Stromal cell of bone marrow (primary cell): ENCODE data around the gene LASP1NB.
A peak's percentile ranks its signal among the peaks of the same experiment; 100 is the strongest.
"Not testable (repeated sequence)": the region's sequence is repeated elsewhere in the genome, so short reads cannot be mapped to it uniquely, and the experiment has no call there.

Experiments used
- DNase-seq: peaks from one replicate; pipeline ENCODE4 v3.0.0-alpha.2; 2012; ENCODE audit warnings: low read depth

LASP1NB gene

GRCh38 chr17:38918129-38918913 is 7.1 kb upstream of the LASP1NB start:
- no peak for DNase-seq

- DNase-seq: no peak
These were observed 6.5 kb upstream of the LASP1NB start for GRCh38 chr17:38918916-38919315.

GRCh38 chr17:38919316-38920078 is 5.9 kb upstream of the LASP1NB start:
- DNase-seq: no peak

GRCh38 chr17:38920374-38921291 is 4.8 kb upstream of the LASP1NB start:
- DNase-seq: no peak

- DNase-seq: no peak
These were observed 3.5 kb upstream of the LASP1NB start for GRCh38 chr17:38921756-38922411.

DNA sequence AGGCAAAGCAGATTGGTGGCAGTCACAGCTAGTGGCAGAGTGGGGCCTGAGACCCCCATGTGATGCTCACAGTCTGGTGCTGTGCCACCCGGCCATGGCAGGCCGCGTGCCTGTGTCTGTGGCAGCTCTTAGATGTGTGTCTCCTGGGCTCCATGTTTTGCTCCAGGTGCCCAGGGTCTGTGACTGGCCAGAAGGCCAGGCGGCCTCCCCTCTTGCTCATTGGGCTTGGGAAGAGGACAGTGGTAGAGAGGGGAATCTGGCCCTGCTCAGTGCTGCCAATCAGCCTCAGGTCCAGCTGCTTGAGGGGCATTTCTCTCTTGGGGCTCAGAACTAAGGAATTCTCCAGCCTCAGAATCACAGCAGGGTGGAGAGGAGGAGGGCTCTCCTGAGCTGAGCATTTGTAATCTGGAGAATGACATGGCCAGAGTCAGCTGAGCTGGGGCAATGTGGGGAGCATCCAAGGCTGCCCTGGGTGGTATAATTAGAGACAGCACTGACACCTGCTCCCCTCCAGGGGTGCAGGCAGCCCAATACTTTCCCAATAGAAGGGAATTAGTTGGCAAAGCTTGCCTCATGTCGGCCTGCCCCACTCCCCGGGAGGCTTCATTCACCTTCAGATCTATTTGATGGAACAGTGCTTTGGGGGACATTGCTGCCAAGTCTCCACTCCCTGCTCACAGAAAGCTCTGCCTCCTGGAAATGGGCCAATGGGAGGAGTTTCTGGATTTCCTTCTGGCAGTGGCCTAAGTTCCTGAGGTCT is 2.7 kb upstream of the LASP1NB start:
- DNase-seq: peak; percentile 38

- no peak for DNase-seq
These were observed 1.1 kb downstream of the LASP1NB start for GRCh38 chr17:38926293-38927070.

GRCh38 chr17:38930782-38931181 is 5.4 kb downstream of the LASP1NB start:
- not testable (repeated sequence) for DNase-seq

DNA sequence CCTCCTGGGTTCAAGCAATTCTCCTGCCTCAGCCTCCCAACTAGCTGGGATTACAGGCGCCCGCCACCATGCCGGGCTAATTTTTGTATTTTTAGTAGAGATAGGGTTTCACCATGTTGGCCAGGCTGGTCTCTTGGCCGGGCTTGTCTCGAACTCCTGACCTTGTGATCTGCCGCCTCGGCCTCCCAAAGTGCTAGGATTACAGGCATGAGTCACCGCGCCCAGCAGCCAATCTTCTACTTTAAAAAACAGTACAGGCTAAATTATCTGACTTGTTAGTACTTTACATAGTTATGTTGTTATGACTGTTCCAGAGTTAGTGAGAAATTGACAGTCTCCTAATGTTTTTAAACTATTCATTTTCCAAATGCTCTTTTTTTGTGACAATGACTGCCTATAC is 8.5 kb downstream of the LASP1NB start:
- not testable (repeated sequence) for DNase-seq

DNA sequence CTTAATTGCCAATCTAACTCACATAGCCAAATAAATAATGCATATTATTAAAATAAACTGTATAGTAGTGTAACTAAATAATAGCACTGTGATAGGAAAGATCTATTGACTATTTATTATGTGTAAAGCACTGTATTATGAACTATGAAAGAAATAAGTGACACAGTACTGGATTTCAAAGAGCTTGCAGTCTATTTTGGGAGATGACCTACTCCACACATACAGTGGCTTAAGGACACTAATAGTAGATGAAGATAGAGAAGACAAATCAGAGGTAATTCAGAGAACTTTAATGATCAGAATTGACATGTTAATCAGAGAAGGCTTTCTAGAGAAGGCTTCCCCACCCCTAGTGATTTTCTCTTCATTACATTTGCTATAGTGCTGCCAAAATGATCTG is 14.6 kb downstream of the LASP1NB start:
- no peak for DNase-seq

- DNase-seq: no peak
These were observed 15.0 kb downstream of the LASP1NB start for GRCh38 chr17:38940404-38940803.

DNA sequence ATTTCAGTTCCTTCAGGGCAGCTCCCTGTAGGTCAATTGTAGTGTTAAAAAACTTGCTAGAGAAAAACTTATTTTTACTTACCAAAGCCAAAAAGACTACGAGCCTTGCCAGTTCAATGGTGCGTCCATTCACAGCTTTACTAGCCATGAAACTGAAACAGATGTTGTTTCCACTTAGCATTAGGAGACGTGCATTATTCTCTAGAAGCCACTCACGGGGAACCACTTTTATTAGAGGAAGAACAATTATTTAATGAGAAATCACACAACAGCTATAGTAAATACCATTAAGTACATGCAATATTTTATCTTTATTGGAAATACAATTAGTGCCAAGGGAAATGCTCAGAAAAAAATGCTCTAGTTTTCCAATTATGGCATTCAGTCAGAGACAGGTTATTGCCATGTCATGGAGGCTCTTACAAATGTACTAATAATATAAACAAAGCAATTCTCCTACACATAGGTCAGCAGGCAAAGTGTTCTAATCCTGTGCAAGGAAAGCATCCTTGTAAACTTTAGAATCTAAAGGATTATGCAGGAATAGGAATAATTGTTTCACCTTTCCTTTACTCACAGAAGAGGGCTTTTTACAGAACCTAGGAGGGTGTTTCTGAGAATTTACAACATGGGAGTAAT is 17.4 kb downstream of the LASP1NB start:
- DNase-seq: no peak

- no peak for DNase-seq
These were observed 18.2 kb downstream of the LASP1NB start for GRCh38 chr17:38943607-38944006.

DNA sequence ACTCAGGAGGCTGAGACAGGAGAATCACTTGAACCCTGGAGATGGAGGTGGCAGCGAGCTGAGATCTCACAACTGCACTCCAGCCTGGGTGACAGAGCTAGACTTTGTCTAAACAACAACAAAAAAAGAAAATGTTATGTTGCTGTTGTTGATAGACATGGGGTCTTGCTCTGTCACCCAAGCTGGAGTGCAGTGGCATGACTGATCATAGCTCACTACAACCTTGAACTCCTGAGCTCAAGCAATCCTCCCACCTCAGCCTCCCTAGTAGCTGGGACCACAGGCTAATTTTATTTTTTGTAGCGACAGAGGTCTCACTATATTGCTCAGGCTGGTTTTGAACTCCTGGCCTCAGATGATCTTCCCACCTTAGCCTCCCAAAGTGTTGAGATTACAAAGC is 21.8 kb downstream of the LASP1NB start:
- DNase-seq: no peak

DNA sequence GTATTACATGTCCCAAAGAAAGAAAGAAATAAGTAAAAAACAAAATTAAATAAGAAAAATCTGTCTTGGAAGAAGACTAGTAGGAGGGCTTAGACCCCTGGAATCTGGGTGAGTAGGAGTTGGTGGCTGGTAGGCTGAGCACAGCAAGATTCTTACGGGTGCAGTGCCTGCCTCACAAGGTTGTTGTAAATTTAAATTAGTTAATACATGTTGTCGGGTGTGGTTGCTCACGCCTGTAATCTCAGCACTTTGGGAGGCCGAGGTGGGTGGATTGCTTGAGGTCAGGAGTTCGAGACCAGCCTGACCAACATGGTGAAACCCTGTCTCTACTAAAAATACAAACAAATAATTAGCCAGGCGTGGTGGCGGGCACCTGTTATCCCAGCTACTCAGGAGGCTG is 28.4 kb downstream of the LASP1NB start:
- not testable (repeated sequence) for DNase-seq

- DNase-seq: no peak
These were observed 32.9 kb downstream of the LASP1NB start for GRCh38 chr17:38958326-38958725.

DNA sequence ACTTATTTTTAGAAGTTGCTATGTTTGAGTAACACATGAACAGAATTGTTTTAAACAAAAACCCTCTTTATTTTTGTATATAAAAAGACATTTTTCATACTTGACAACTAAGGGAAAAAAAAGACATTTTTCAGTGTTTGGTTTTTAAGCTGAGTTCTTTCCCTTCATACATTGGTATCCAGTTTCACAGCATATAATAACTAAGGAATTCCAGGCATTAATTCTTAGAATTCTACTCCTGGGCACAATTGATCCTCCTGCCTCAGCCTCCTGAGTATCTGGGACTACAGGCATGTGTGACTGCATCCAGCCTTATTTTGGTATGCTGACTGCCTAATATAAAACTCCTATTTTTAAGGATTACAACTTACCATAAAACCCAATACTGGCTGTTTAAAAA is 33.3 kb downstream of the LASP1NB start:
- no peak for DNase-seq

- DNase-seq: no peak
These were observed 34.1 kb downstream of the LASP1NB start for GRCh38 chr17:38959508-38959907.

DNA sequence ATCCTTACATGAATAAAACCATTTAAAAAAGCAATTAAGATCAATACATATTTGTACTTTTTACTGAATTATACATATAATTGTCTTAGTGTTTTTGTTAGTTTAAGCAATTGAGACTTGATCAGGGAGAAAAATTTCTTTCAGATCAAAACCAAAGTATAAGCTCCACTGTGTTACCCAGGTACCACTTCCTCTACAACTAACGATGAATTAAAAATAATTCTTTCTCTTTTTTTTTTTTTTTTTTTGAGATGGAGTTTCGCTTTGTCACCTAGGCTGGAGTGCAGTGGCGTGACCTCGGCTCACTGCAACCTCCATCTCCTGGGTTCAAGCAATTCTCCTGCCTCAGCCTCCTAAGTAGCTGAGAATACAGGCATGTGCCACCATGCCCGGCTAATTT is 35.0 kb downstream of the LASP1NB start:
- DNase-seq: no peak

DNA sequence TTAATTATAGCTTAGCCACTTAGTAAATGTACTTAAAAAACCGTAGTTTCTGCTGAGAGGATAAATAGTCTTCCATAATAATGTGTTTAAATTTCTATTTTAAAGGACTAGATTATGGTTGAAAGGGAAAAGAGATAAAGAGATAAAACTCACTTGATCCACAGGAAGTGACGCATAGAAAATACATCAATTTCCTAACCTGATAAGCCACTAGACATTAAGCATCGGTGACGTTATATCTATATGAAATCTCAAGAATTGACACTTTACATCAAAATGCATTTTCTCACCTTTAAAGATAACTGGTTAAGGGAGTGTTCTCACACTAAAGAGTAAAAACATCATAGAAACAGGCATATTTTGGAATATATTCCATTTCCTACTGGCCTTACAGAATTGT is 36.0 kb downstream of the LASP1NB start:
- no peak for DNase-seq
